NCI-H345 (cell line): ENCODE measurements around the gene ENTPD6.

ENCODE experiments used
- DNase-seq: peaks from one replicate; lab custom pipeline; 2025; lab: John Stamatoyannopoulos, UW

The ENTPD6 gene

GRCh38 chr20:25242231-25242630, 46.7 kb downstream of the ENTPD6 start:
- no peak for DNase-seq

GRCh38 chr20:25243416-25243979, 48.0 kb downstream of the ENTPD6 start:
- DNase-seq = no peak

- DNase-seq = no peak
Observed at GRCh38 chr20:25244976-25245375, 49.5 kb downstream of the ENTPD6 start.

GRCh38 chr20:25245461-25245860, 49.9 kb downstream of the ENTPD6 start:
- DNase-seq = no peak

GRCh38 chr20:25246182-25246999, 50.9 kb downstream of the ENTPD6 start:
- no peak for DNase-seq

- peak; percentile 79 for DNase-seq
Observed at GRCh38 chr20:25247000-25247517, 51.5 kb downstream of the ENTPD6 start.

- peak; percentile 79 for DNase-seq
Observed at GRCh38 chr20:25247518-25247955, 52.0 kb downstream of the ENTPD6 start.

- DNase-seq = peak; percentile 84
Observed at GRCh38 chr20:25247956-25248785, 52.7 kb downstream of the ENTPD6 start, which contains the start of gene PYGB. PYGB (plus strand) TSS chr20:25248085; CDS start chr20:25248179, 94 bp downstream.

- DNase-seq = no peak
Observed at GRCh38 chr20:25248786-25249172, 53.3 kb downstream of the ENTPD6 start.

GRCh38 chr20:25249198-25249931, 53.9 kb downstream of the ENTPD6 start:
- DNase-seq = no peak

- no peak for DNase-seq
Observed at GRCh38 chr20:25250508-25250907, 55.0 kb downstream of the ENTPD6 start.

- no peak for DNase-seq
Observed at GRCh38 chr20:25251019-25251418, 55.5 kb downstream of the ENTPD6 start.

GRCh38 chr20:25251558-25251957, 56.0 kb downstream of the ENTPD6 start:
- no peak for DNase-seq

- DNase-seq = no peak
Observed at GRCh38 chr20:25252230-25252651, 56.7 kb downstream of the ENTPD6 start.

- no peak for DNase-seq
Observed at GRCh38 chr20:25252686-25253421, 57.3 kb downstream of the ENTPD6 start.

GRCh38 chr20:25253606-25254275, 58.2 kb downstream of the ENTPD6 start:
- no peak for DNase-seq

GRCh38 chr20:25254571-25254970, 59.1 kb downstream of the ENTPD6 start:
- no peak for DNase-seq

- no peak for DNase-seq
Observed at GRCh38 chr20:25254986-25255680, 59.6 kb downstream of the ENTPD6 start.

GRCh38 chr20:25256226-25256859, 60.8 kb downstream of the ENTPD6 start:
- no peak for DNase-seq
